GM19467 (cell line): ENCODE data around the gene HAX1.
"Not testable (repeated sequence)": the region's sequence is repeated elsewhere in the genome, so short reads cannot be mapped to it uniquely, and the experiment has no call there.

ENCODE experiments used
- ATAC-seq: cut with Tn5 transposase; IDR thresholded peaks from one replicate; pipeline ENCODE4 v1.9.1; 2021; ENCODE audit warnings: mild to moderate bottlenecking, moderate library complexity; ENCODE audit not compliant: unreplicated experiment

Gene HAX1

DNA sequence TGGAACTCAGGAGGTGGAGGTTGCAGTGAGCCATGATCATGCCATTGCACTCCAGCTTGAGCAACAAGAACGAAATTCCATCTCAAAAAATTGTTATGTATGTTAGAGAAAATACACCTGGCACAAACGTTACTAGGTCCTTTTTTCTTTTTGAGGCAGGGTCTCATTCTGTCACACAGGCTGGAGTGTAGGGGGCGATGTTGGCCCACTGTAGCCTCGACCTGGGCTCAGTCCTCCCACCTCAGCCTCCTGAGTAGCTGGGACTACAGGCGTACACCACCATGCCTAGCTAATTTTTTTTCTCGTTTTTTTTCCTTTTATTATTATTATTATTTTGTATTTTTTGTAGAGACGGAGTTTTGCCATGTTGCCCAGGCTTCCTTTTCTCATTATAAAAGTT, 4.4 kb downstream of the HAX1 start:
- no peak for ATAC-seq

- not testable (repeated sequence) for ATAC-seq
Measured at GRCh38 chr1:154287591-154287990, 15.2 kb downstream of the HAX1 start.

GRCh38 chr1:154288661-154289060, 16.2 kb downstream of the HAX1 start:
- ATAC-seq, result no peak

DNA sequence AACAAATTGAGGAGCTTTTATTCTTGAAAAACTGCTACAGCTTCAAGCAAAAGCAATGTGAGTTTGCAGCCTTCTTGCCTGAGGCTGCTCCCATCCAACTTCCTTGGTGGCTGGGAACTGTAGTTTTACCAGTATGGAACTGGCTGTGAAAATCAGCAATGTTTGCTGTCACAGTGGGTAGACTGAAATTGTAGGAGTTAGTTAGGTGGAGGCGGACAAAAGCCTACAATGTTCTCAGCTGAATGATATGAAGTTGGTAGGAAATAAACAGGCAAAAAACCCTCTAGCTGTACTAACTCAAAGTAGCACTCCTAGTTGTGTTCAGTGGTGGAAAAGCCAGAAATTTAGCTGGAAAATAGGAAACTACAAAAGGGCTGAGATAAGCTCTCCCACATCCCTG, 18.5 kb downstream of the HAX1 start:
- ATAC-seq, result no peak

DNA sequence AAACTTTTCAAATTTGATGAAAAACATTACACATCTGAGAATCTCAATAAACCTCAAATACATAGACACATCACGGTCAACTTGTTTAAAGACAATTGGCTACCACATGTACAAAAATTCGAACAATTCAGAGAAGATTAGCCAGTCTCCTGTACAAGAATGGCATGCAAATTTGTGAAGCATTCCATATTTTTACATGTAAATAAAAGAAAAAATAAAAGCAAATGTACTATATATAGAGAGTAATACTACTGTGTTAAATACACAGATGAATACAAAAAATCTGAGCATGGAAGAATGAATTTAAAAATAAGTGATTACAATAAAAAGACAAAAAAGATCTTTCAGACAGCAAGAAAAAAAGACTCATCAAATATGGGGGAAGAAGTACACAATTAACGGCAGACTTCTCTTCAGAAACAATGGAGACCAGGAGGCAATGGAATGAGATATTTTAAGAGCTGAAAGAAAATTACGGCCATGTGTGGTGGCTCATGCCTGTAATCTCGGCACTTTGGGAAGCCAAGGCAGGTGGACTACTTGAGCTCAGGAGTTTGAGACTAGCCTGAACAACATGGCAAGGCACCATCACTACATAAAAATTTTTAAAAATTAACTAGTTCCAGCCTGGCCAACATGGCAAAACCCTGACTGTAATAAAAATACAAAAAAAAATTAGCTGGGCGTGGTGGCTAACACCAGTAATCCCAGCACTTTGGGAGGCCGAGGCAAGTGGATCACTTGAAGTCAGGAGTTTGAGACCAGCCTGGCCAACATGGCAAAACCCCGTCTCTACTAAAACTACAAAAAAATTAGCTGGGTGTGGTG, 23.2 kb downstream of the HAX1 start:
- ATAC-seq, result no peak

DNA sequence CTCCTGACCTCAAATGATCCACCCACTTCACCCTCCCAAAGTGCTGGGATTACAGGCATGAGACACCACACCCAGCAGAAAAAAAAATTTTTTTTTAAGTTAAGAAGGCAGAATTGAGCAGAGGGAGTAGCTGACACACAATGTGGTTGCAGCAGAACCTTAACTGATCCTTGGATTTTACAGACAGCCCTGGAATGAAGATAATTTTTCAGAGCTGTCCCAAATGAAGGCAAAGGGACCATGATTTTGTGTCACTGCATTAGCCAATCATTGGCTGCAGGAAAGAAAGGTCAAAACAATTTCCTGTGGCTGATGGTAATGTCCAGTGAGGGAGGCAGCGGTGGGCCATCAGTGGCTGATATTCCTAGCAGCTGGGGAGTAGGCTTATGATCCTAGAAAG, 29.2 kb downstream of the HAX1 start:
- ATAC-seq, result no peak

DNA sequence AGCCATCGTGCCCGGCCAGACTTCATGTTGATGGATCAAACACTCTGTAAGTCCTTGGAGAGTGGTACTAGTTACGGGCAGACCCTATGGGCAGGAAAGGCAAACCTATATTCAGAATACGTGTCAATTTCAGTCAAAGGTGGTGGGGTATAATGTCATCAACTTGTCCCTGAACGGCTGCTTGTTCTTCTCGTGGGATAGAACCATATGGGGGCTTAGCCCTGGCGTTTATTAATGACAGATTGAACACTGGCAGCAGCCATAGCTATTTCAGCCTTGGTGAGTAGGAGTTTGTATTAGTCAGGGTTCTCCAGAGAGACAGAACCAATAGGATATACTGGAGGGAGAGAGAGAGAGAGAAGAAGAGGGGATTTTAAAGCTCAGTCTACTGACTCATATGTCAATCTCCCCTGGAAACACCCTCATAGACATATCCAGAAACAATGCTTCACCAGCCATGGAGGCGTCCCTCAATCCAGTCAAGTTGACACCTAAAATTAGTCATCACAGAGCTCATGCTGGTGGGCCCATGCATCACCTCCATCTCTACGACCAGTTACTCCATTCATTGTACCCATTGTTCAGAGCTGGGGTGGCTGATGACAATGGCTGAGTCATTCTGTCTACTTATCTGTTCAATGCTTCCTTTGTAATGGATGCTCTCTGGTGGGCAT, 32.4 kb downstream of the HAX1 start:
- ATAC-seq, result no peak

GRCh38 chr1:154306151-154306550, 33.7 kb downstream of the HAX1 start:
- no peak for ATAC-seq

GRCh38 chr1:154307670-154308270, 35.3 kb downstream of the HAX1 start:
- ATAC-seq, result not testable (repeated sequence)

- not testable (repeated sequence) for ATAC-seq
Measured at GRCh38 chr1:154309136-154309535, 36.7 kb downstream of the HAX1 start.

DNA sequence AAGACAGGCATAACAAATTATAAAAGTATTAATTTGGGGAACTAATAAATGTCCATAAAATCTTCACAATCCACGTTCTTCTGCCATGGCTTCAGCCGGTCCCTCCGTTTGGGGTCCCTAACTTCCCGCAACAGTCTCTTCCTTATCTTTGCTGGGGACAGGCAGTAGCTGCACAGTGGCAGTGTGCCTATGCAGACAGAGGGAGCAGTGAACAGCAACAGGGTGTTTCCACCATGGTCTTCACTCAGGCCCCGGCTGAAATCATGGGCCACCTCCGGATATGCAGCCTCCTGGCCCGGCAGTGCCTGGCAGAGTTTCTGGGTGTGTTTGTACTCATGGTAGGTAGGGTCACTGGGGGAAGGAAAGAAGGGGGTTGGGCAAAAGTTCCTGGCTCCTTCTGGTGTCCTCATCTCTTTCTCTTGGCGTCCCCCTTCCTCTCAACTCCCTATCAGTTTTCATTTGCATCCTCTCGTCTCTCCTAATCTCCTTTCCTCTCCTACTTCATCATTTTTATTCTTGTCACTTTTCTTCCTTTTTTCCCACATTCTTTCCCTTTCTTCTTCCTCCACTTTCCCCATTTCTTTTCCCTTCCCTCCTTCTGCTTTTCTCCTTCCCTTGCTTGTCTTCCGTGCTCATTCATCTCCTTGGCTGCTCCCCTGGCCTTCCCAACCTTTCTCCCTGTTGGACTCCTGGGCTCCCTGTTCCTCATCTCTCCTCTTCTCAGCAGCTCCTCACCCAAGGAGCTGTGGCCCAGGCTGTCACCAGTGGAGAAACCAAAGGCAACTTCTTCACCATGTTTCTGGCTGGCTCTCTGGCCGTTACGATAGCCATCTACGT, 40.0 kb downstream of the HAX1 start:
- ATAC-seq, result not testable (repeated sequence)

DNA sequence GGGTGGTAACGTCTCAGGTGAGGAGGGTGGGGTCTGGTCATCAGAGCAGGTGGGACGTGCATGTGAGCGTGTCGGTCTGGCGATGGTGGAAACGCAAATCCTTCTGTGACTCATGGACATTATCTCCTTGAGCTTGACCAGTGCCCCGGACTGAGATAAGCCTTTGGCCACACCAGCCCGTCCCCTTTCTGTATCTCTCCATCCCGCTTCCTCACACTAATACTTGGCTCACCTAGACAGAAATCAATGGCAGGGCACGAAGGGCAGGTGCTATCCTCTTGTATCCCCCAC, 40.6 kb downstream of the HAX1 start:
- no peak for ATAC-seq

GRCh38 chr1:154314226-154314625, 41.8 kb downstream of the HAX1 start:
- ATAC-seq, result not testable (repeated sequence)

DNA sequence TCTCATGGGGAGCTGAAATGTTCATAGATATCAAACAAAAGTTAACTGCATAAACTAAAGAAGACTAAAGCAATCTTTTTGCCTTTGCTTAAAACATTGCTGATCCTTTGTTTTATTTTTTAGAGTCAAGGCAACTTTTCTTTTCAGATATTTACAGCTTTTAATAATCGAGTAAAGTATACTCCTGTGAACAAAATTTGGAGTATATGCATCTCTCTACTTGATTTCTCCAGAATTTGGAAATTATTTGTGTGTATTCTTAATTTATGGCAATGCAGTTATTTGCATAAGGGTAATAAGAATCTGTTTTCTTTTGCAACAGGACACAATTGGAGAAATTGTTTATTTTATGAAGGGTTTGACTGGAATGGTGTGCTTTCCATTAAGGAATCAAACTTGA, 44.3 kb downstream of the HAX1 start:
- no peak for ATAC-seq

DNA sequence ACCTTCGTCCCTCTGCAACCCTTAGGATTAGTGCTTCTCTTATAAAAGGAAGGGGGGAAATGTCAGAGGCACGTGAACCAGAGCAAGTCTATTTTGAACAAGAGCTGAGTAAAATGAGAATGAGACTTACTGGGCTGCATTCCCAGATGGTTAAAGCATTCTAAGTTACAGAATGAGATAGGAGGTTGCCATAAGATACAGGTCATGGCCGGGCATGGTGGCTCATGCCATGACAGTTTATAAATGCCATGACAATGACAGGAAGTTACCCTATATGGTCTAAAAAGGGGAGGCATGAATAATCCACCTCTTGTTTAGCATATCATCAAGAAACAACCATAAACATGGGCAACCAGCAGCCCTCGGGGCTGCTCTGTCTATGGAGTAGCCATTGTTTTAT, 46.0 kb downstream of the HAX1 start:
- ATAC-seq, result no peak

GRCh38 chr1:154320882-154321608, 48.6 kb downstream of the HAX1 start, which contains the start of gene AQP10:
TSS of gene AQP10 (plus strand) at chr1:154321093. CDS start at chr1:154321156, 63 bp downstream.
- ATAC-seq, result no peak

- not testable (repeated sequence) for ATAC-seq
Measured at GRCh38 chr1:154321609-154321934, 49.1 kb downstream of the HAX1 start.

DNA sequence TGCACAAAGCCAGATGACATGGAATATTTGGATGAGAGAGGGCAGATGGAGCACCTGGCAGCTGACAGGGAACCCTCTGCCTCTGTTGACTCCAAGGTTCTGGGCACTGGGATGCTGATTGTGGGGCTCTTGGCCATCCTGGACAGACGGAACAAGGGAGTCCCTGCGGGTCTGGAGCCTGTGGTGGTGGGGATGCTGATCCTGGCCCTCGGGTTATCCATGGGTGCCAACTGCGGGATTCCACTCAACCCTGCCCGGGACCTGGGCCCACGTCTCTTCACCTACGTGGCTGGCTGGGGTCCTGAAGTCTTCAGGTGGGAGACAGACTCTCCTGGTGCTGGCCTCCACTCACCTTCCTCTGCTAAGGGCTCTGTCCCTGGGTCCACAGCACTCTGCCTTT, 51.1 kb downstream of the HAX1 start:
- ATAC-seq, result no peak

DNA sequence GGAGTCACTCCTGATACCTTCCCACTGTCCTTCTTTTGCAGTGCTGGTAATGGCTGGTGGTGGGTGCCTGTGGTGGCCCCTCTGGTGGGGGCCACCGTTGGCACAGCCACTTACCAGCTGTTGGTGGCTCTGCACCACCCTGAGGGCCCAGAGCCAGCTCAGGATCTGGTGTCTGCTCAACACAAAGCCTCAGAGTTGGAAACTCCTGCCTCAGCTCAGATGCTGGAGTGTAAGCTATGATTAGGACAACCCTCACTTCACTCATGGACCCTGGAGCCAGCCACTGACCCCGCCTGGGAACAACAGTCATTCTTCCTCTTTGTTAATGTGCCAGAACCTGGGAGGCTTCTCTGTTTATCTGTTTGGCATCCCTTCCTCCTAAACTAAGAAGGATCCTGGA, 51.8 kb downstream of the HAX1 start:
- ATAC-seq, result no peak

- ATAC-seq, result peak; percentile 35
Measured at GRCh38 chr1:154324669-154325582, 52.5 kb downstream of the HAX1 start, which contains the start of gene ATP8B2. TSS of gene ATP8B2 (plus strand) at chr1:154325525. CDS start at chr1:154328142, 2,617 bp downstream.
